GM23338 (cell line): ENCODE results near the gene SLC36A2. TPM values are rescaled to one million over a fixed set of nuclear protein-coding genes. Genes with fewer than 3 reads are reported as not detected.

Source experiments
- ATAC-seq: fragments of 200-7000 bp; cut with Tn5 transposase; 3 replicates; pipeline ENCODE4 v1.9.1; 2020
- DNase-seq: peaks from one replicate; pipeline ENCODE4 v3.0.0-alpha.2; 2015; ENCODE audit warnings: low spot score
- H2AFZ ChIP-seq: fragments of 200-600 bp; sonication (generic); 2 replicates; pipeline ENCODE4 v1.8.0; 2016; ENCODE audit warnings: antibody characterized with exemption, mild to moderate bottlenecking, moderate library complexity
- H3F3A ChIP-seq: fragments of 200-600 bp; sonication (generic); replicated peaks from 2 replicates; pipeline ENCODE4 v1.8.0; 2017; ENCODE audit warnings: antibody characterized with exemption, mixed run types, low read depth
- H3K27ac ChIP-seq: fragments of 200-600 bp; sonication (generic); 2 replicates; pipeline ENCODE4 v1.6.1; 2016; ENCODE audit warnings: low read depth
- H3K27me3 ChIP-seq: fragments of 200-600 bp; sonication (generic); 2 replicates; pipeline ENCODE4 v1.8.0; 2016; ENCODE audit warnings: mild to moderate bottlenecking, mixed run types, moderate library complexity; ENCODE audit not compliant: insufficient read depth
- H3K36me3 ChIP-seq: fragments of 200-600 bp; sonication (generic); 2 replicates; pipeline ENCODE4 v1.8.0; 2016; ENCODE audit warnings: mild to moderate bottlenecking; ENCODE audit not compliant: insufficient read depth
- H3K4me1 ChIP-seq: fragments of 200-600 bp; sonication (generic); 2 replicates; pipeline ENCODE4 v1.8.0; 2016; ENCODE audit warnings: mild to moderate bottlenecking, moderate library complexity; ENCODE audit not compliant: insufficient read depth
- H3K4me2 ChIP-seq: fragments of 200-600 bp; sonication (generic); 2 replicates; pipeline ENCODE4 v1.7.1; 2017; ENCODE audit warnings: mixed run types
- H3K4me3 ChIP-seq: fragments of 200-600 bp; sonication (generic); 2 replicates; pipeline ENCODE4 v1.6.1; 2016; ENCODE audit warnings: mixed run types
- H3K79me2 ChIP-seq: fragments of 200-600 bp; sonication (generic); replicated peaks from 2 replicates; pipeline ENCODE4 v1.8.0; 2017; ENCODE audit warnings: mild to moderate bottlenecking; ENCODE audit not compliant: insufficient read depth
- H3K9me2 ChIP-seq: fragments of 200-600 bp; sonication (generic); 2 replicates; pipeline ENCODE4 v1.8.0; 2017; ENCODE audit not compliant: insufficient read depth
- H4K20me1 ChIP-seq: fragments of 200-600 bp; sonication (generic); replicated peaks from 2 replicates; pipeline ENCODE4 v1.8.0; 2017; ENCODE audit warnings: mild to moderate bottlenecking; ENCODE audit not compliant: insufficient read depth
- H3K27ac Mint-ChIP-seq: 2 replicates; pipeline ENCODE4 v1.8.0; 2020; ENCODE audit warnings: inconsistent platforms, mild to moderate bottlenecking, moderate library complexity, mixed read lengths
- H3K27me3 Mint-ChIP-seq: 3 replicates; pipeline ENCODE4 v1.8.0; 2022; ENCODE audit warnings: low read depth, mild to moderate bottlenecking, moderate library complexity, mixed read lengths, inconsistent platforms; ENCODE audit not compliant: insufficient read depth, poor library complexity
- H3K36me3 Mint-ChIP-seq: 3 replicates; pipeline ENCODE4 v1.8.0; 2021; ENCODE audit warnings: low read depth, mild to moderate bottlenecking, inconsistent platforms, moderate library complexity, mixed read lengths
- H3K4me1 Mint-ChIP-seq: 3 replicates; pipeline ENCODE4 v1.8.0; 2020; ENCODE audit warnings: mild to moderate bottlenecking, inconsistent platforms, mixed read lengths
- H3K4me3 Mint-ChIP-seq: 3 replicates; pipeline ENCODE4 v1.8.0; 2021; ENCODE audit warnings: moderate library complexity, mild to moderate bottlenecking, inconsistent platforms, mixed read lengths
- H3K9me3 Mint-ChIP-seq: 3 replicates; pipeline ENCODE4 v1.8.0; 2020; ENCODE audit warnings: moderate library complexity, mild to moderate bottlenecking, inconsistent platforms, mixed read lengths
- CREB1 ChIP-seq: fragments of 250-450 bp; sonication (Bioruptor Pico); IDR thresholded peaks from 2 replicates; pipeline ENCODE4 v1.5.0; 2020; ENCODE audit warnings: low read depth, mild to moderate bottlenecking, moderate library complexity
- EZH2 ChIP-seq: fragments of 200-600 bp; sonication (generic); IDR thresholded peaks from one replicate; pipeline ENCODE4 v1.8.0; 2017; ENCODE audit warnings: antibody characterized with exemption, mild to moderate bottlenecking, low read depth; ENCODE audit not compliant: unreplicated experiment
- EZH2phosphoT487 ChIP-seq: fragments of 200-600 bp; sonication (generic); IDR thresholded peaks from one replicate; pipeline ENCODE4 v1.8.1; 2018; ENCODE audit warnings: antibody characterized with exemption; ENCODE audit not compliant: unreplicated experiment
- JUNB ChIP-seq: IDR thresholded peaks from one replicate; pipeline ENCODE4 v1.6.1; 2016; ENCODE audit warnings: antibody characterized with exemption; ENCODE audit not compliant: unreplicated experiment
- NANOG ChIP-seq: IDR thresholded peaks from 2 replicates; pipeline ENCODE4 v1.6.1; 2016; ENCODE audit warnings: antibody characterized with exemption, borderline replicate concordance
- POLR2AphosphoS5 ChIP-seq: IDR thresholded peaks from 2 replicates; pipeline ENCODE4 v1.6.1; 2016; ENCODE audit warnings: antibody characterized with exemption, low read depth
- STAT1 ChIP-seq: IDR thresholded peaks from one replicate; pipeline ENCODE4 v1.6.1; 2016; ENCODE audit warnings: antibody characterized with exemption; ENCODE audit not compliant: unreplicated experiment
- ZNF114 ChIP-seq: fragments of 250-450 bp; sonication (Bioruptor Pico); IDR thresholded peaks from 2 replicates; pipeline ENCODE4 v1.5.0; 2020; ENCODE audit warnings: mild to moderate bottlenecking, moderate library complexity
- ZNF331 ChIP-seq: fragments of 250-450 bp; sonication (Bioruptor Pico); IDR thresholded peaks from 2 replicates; pipeline ENCODE4 v1.5.0; 2020; ENCODE audit warnings: low read depth, mild to moderate bottlenecking, moderate library complexity
- polyA plus RNA-seq: library from polyadenylated mRNA; unstranded; fragments of >200 nt; fragmentation: Nextera tagmentation; extraction: Ambion mirVana; gene quantifications from 2 replicates; pipeline ENCODE4 v1.2.1, GENCODE V29; 2016
- total RNA-seq: library from RNA; depleted of rRNA; stranded (reverse); fragments of >200 nt; shearing (Covaris generic); gene quantifications from 2 replicates; pipeline ENCODE4 v1.2.3, GENCODE V29; 2014
- TF ChIP-seq, protein P1 (sequence below): fragments of 250-450 bp; sonication (Bioruptor Pico); IDR thresholded peaks from 2 replicates; pipeline ENCODE4 v1.5.0; 2020; ENCODE audit warnings: mild to moderate bottlenecking, moderate library complexity
- TF ChIP-seq, protein P2 (sequence below): IDR thresholded peaks from one replicate; pipeline ENCODE4 v1.6.1; 2018; ENCODE audit warnings: antibody characterized with exemption; ENCODE audit not compliant: unreplicated experiment
- TF ChIP-seq, protein P3 (sequence below), 2 experiments: fragments of 200-600 bp in 1 of 2; sonication (generic) in 1 of 2; conservative IDR thresholded peaks; 2 replicates each; pipeline versions ENCODE4 v1.5.1 to v1.6.1; 2016 to 2017; ENCODE audit warnings: antibody characterized with exemption in 2 of 2, low read depth in 2 of 2, mild to moderate bottlenecking in 2 of 2, moderate library complexity in 1 of 2

SLC36A2 gene
- total and polyA plus RNA-seq, 2 experiments from 2014 or later: 0.08 TPM; not detected in 1

DNA sequence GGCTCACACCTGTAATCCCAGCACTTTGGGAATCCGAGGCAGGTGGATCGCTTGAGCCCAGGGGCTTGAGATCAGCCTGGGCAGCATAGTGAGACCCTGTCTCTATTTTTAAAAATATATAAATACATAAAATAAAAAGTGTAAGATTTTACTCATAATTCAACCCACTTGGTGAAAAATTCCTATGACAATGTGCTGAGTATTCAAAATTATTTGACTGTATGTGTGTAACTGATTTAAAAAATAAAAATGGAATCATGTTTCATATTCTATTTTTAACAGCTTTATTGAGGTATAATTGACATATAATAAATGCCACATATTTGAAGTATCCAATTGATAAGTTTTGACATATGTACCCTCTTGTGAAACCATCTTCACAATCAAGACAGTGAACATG is 71.6 kb downstream of the SLC36A2 start (continued):
- TF ChIP-seq, protein P1, sequence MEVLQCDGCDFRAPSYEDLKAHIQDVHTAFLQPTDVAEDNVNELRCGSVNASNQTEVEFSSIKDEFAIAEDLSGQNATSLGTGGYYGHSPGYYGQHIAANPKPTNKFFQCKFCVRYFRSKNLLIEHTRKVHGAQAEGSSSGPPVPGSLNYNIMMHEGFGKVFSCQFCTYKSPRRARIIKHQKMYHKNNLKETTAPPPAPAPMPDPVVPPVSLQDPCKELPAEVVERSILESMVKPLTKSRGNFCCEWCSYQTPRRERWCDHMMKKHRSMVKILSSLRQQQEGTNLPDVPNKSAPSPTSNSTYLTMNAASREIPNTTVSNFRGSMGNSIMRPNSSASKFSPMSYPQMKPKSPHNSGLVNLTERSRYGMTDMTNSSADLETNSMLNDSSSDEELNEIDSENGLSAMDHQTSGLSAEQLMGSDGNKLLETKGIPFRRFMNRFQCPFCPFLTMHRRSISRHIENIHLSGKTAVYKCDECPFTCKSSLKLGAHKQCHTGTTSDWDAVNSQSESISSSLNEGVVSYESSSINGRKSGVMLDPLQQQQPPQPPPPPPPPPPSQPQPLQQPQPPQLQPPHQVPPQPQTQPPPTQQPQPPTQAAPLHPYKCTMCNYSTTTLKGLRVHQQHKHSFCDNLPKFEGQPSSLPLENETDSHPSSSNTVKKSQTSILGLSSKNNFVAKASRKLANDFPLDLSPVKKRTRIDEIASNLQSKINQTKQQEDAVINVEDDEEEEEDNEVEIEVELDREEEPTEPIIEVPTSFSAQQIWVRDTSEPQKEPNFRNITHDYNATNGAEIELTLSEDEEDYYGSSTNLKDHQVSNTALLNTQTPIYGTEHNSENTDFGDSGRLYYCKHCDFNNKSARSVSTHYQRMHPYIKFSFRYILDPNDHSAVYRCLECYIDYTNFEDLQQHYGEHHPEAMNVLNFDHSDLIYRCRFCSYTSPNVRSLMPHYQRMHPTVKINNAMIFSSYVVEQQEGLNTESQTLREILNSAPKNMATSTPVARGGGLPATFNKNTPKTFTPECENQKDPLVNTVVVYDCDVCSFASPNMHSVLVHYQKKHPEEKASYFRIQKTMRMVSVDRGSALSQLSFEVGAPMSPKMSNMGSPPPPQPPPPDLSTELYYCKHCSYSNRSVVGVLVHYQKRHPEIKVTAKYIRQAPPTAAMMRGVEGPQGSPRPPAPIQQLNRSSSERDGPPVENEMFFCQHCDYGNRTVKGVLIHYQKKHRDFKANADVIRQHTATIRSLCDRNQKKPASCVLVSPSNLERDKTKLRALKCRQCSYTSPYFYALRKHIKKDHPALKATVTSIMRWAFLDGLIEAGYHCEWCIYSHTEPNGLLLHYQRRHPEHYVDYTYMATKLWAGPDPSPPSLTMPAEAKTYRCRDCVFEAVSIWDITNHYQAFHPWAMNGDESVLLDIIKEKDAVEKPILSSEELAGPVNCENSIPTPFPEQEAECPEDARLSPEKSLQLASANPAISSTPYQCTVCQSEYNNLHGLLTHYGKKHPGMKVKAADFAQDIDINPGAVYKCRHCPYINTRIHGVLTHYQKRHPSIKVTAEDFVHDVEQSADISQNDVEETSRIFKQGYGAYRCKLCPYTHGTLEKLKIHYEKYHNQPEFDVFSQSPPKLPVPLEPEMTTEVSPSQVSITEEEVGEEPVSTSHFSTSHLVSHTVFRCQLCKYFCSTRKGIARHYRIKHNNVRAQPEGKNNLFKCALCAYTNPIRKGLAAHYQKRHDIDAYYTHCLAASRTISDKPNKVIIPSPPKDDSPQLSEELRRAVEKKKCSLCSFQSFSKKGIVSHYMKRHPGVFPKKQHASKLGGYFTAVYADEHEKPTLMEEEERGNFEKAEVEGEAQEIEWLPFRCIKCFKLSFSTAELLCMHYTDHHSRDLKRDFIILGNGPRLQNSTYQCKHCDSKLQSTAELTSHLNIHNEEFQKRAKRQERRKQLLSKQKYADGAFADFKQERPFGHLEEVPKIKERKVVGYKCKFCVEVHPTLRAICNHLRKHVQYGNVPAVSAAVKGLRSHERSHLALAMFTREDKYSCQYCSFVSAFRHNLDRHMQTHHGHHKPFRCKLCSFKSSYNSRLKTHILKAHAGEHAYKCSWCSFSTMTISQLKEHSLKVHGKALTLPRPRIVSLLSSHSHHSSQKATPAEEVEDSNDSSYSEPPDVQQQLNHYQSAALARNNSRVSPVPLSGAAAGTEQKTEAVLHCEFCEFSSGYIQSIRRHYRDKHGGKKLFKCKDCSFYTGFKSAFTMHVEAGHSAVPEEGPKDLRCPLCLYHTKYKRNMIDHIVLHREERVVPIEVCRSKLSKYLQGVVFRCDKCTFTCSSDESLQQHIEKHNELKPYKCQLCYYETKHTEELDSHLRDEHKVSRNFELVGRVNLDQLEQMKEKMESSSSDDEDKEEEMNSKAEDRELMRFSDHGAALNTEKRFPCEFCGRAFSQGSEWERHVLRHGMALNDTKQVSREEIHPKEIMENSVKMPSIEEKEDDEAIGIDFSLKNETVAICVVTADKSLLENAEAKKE (CRISPR knock-in tag): no peak
- TF ChIP-seq, protein P2, sequence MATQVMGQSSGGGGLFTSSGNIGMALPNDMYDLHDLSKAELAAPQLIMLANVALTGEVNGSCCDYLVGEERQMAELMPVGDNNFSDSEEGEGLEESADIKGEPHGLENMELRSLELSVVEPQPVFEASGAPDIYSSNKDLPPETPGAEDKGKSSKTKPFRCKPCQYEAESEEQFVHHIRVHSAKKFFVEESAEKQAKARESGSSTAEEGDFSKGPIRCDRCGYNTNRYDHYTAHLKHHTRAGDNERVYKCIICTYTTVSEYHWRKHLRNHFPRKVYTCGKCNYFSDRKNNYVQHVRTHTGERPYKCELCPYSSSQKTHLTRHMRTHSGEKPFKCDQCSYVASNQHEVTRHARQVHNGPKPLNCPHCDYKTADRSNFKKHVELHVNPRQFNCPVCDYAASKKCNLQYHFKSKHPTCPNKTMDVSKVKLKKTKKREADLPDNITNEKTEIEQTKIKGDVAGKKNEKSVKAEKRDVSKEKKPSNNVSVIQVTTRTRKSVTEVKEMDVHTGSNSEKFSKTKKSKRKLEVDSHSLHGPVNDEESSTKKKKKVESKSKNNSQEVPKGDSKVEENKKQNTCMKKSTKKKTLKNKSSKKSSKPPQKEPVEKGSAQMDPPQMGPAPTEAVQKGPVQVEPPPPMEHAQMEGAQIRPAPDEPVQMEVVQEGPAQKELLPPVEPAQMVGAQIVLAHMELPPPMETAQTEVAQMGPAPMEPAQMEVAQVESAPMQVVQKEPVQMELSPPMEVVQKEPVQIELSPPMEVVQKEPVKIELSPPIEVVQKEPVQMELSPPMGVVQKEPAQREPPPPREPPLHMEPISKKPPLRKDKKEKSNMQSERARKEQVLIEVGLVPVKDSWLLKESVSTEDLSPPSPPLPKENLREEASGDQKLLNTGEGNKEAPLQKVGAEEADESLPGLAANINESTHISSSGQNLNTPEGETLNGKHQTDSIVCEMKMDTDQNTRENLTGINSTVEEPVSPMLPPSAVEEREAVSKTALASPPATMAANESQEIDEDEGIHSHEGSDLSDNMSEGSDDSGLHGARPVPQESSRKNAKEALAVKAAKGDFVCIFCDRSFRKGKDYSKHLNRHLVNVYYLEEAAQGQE: no peak
- TF ChIP-seq EZH2phosphoT487 (no peak), ZNF331 (CRISPR knock-in tag) (no peak)

DNA sequence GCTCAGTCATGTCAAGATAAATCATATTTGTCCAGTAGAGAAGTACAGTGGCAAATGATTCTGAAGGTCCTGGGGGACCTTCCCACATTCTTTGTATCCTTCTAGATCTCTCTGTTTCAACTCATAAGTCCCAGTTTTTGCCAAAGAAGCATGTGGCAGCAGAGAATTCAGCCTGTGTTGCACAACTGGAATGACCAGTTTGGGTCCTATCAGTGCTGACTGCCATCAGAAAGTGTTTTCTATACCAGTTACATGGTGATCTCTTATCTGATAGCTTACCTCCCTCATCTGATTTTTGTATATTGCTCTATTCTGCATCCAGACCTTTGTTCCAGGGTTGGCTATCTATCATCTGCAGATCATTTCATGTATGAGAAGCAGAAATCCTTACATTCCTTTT is 72.7 kb downstream of the SLC36A2 start:
- Mint-ChIP-seq H3K27ac (no peak overlapping the region), H3K4me3 (no peak overlapping the region), H3K4me1 (peaks cover 4% of the 10 kb centered on the region; the same call in 1 of the 3 replicates), H3K9me3 (no peaks in the 10 kb centered on the region), H3K27me3 (peaks cover 1% of the 10 kb centered on the region), H3K36me3 (no peaks in the 10 kb centered on the region)
- Histone ChIP-seq H3K4me3 (no peak overlapping the region), H3F3A (no peaks in the 10 kb centered on the region), H3K79me2 (no peaks in the 10 kb centered on the region), H3K27me3 (no peaks in the 10 kb centered on the region), H2AFZ (no peak overlapping the region), H3K4me2 (no peak overlapping the region), H3K27ac (no peak overlapping the region), H4K20me1 (no peaks in the 10 kb centered on the region), H3K36me3 (no peaks in the 10 kb centered on the region; the same call in 1 of the 2 replicates), H3K9me2 (no peaks in the 10 kb centered on the region), H3K4me1 (no peaks in the 10 kb centered on the region)
- no peak for DNase-seq
- no peak for ATAC-seq
- TF ChIP-seq ZNF114 (CRISPR knock-in tag) (no peak), STAT1 (no peak), POLR2AphosphoS5 (no peak), EZH2 (no peak), EZH2phosphoT487 (no peak), NANOG (no peak), CREB1 (no peak), JUNB (no peak)
- TF ChIP-seq, protein P3, sequence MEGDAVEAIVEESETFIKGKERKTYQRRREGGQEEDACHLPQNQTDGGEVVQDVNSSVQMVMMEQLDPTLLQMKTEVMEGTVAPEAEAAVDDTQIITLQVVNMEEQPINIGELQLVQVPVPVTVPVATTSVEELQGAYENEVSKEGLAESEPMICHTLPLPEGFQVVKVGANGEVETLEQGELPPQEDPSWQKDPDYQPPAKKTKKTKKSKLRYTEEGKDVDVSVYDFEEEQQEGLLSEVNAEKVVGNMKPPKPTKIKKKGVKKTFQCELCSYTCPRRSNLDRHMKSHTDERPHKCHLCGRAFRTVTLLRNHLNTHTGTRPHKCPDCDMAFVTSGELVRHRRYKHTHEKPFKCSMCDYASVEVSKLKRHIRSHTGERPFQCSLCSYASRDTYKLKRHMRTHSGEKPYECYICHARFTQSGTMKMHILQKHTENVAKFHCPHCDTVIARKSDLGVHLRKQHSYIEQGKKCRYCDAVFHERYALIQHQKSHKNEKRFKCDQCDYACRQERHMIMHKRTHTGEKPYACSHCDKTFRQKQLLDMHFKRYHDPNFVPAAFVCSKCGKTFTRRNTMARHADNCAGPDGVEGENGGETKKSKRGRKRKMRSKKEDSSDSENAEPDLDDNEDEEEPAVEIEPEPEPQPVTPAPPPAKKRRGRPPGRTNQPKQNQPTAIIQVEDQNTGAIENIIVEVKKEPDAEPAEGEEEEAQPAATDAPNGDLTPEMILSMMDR (conservative IDR thresholded peaks at IDR 0.05; ENCODE audit: low read depth in 2 of 2): no peak
